CD14-positive monocyte (primary cell): Measurements from ENCODE around the gene FAM13A. TPM values are rescaled to one million over a fixed set of nuclear protein-coding genes. Genes with fewer than 3 reads are reported as not detected.
A peak's percentile ranks its signal among the peaks of the same experiment; 100 is the strongest.

Experiments
- DNase-seq, 3 donors: peaks; one replicate each; pipeline ENCODE4 v3.0.0-alpha.2; 2011 to 2022
- H2AFZ ChIP-seq: 2 replicates; pipeline ENCODE4 v1.6.0; 2012; ENCODE audit warnings: mild to moderate bottlenecking, low read depth, low read length, inconsistent platforms; ENCODE audit not compliant: insufficient read depth, poor library complexity, severe bottlenecking
- H3K27ac ChIP-seq, 2 donors: 1 replicate in 1 of 2; 2 replicates in 1 of 2; pipeline ENCODE4 v1.5.1; 2012 to 2013; ENCODE audit warnings: low read length in 2 of 2, control low read depth in 1 of 2, inconsistent platforms in 1 of 2, low read depth in 1 of 2, mild to moderate bottlenecking in 1 of 2
- H3K27me3 ChIP-seq, 2 donors: one replicate each; pipeline versions ENCODE4 v1.6.0 to v1.6.1; 2011 to 2013; ENCODE audit warnings: low read length in 2 of 2; ENCODE audit not compliant: control insufficient read depth in 2 of 2, insufficient read depth in 2 of 2
- H3K36me3 ChIP-seq, 2 donors: replicated peaks in 1 of 2; 1 replicate in 1 of 2; 2 replicates in 1 of 2; pipeline versions ENCODE4 v1.5.1 to v1.6.1; 2012 to 2013; ENCODE audit warnings: low read length in 2 of 2, control low read depth in 1 of 2, inconsistent platforms in 1 of 2, mild to moderate bottlenecking in 1 of 2; ENCODE audit not compliant: insufficient read depth in 2 of 2, control insufficient read depth in 1 of 2
- H3K4me1 ChIP-seq, 2 donors: 1 replicate in 1 of 2; 2 replicates in 1 of 2; pipeline versions ENCODE4 v1.5.1 to v1.6.1; 2012 to 2013; ENCODE audit warnings: low read length in 2 of 2, control low read depth in 1 of 2, inconsistent platforms in 1 of 2, mild to moderate bottlenecking in 1 of 2, moderate library complexity in 1 of 2; ENCODE audit not compliant: insufficient read depth in 2 of 2, control insufficient read depth in 1 of 2
- H3K4me2 ChIP-seq: replicated peaks from 2 replicates; pipeline ENCODE3; 2012; ENCODE audit warnings: low read length, moderate library complexity, mild to moderate bottlenecking; ENCODE audit not compliant: poor library complexity, severe bottlenecking; ENCODE audit errors: extremely low read depth
- H3K4me3 ChIP-seq, 3 experiments: fragments of 200-600 bp in 1 of 3; sonication (generic) in 1 of 3; replicated peaks in 1 of 3; 1 replicate in 2 of 3; 2 replicates in 1 of 3; pipeline ENCODE4 v1.5.1; 2011 to 2013; ENCODE audit warnings: low read length in 3 of 3, mild to moderate bottlenecking in 3 of 3, control low read depth in 2 of 3, low read depth in 2 of 3, inconsistent platforms in 1 of 3, moderate library complexity in 1 of 3
- H3K79me2 ChIP-seq: 2 replicates; pipeline ENCODE4 v1.6.0; 2012; ENCODE audit warnings: mild to moderate bottlenecking, control low read depth, inconsistent platforms, low read length, moderate library complexity; ENCODE audit not compliant: insufficient read depth
- H3K9ac ChIP-seq: 2 replicates; pipeline ENCODE4 v1.6.0; 2017; ENCODE audit warnings: low read length, mild to moderate bottlenecking; ENCODE audit not compliant: insufficient read depth, poor library complexity, severe bottlenecking
- H3K9me3 ChIP-seq, 2 donors: replicated peaks in 1 of 2; 1 replicate in 1 of 2; 2 replicates in 1 of 2; pipeline versions ENCODE4 v1.5.1 to v1.6.1; 2012 to 2013; ENCODE audit warnings: low read length in 2 of 2, control low read depth in 1 of 2; ENCODE audit not compliant: control insufficient read depth in 1 of 2, insufficient read depth in 1 of 2
- H4K20me1 ChIP-seq: 2 replicates; pipeline ENCODE4 v1.6.0; 2012; ENCODE audit warnings: mild to moderate bottlenecking, low read length, control low read depth, moderate library complexity; ENCODE audit not compliant: insufficient read depth
- H3K27ac Mint-ChIP-seq, 7 donors: one replicate each; pipeline ENCODE4 v1.8.0; 2020; ENCODE audit warnings: mild to moderate bottlenecking in 7 of 7, mixed read lengths in 7 of 7, moderate library complexity in 6 of 7, inconsistent platforms in 2 of 7
- H3K27me3 Mint-ChIP-seq, 3 donors: one replicate each; pipeline ENCODE4 v1.8.0; 2021 to 2022; ENCODE audit warnings: low read depth in 3 of 3, mild to moderate bottlenecking in 3 of 3, mixed read lengths in 3 of 3, moderate library complexity in 3 of 3, inconsistent platforms in 1 of 3
- H3K36me3 Mint-ChIP-seq, 2 donors: one replicate each; pipeline ENCODE4 v1.8.0; 2020; ENCODE audit warnings: mixed read lengths in 2 of 2, inconsistent platforms in 1 of 2, mild to moderate bottlenecking in 1 of 2
- H3K4me1 Mint-ChIP-seq: one replicate; pipeline ENCODE4 v1.8.0; 2020; ENCODE audit warnings: mild to moderate bottlenecking, mixed read lengths
- H3K4me3 Mint-ChIP-seq, 2 donors: one replicate each; pipeline ENCODE4 v1.8.0; 2020; ENCODE audit warnings: mild to moderate bottlenecking in 2 of 2, mixed read lengths in 2 of 2, moderate library complexity in 1 of 2
- H3K9me3 Mint-ChIP-seq, 7 donors: one replicate each; pipeline ENCODE4 v1.8.0; 2020 to 2022; ENCODE audit warnings: mixed read lengths in 7 of 7, mild to moderate bottlenecking in 6 of 7, moderate library complexity in 6 of 7, inconsistent platforms in 2 of 7
- WGBS: methylation state at CpG from one replicate; pipeline ENCODE4 v1.1.5; 2013; ENCODE audit warnings: missing lambda C conversion rate; ENCODE audit not compliant: insufficient coverage; 5-methylcytosine and 5-hydroxymethylcytosine counted together
- intact Hi-C, 2 donors: fragments of 100-400 bp; cut with micrococcal nuclease; formaldehyde crosslinking; loops; one replicate each; pipeline versions ENCODE4 v1.15.0 to v1.15.1; 2023
- polyA plus RNA-seq, 3 donors: library from polyadenylated mRNA; depleted of rRNA in 1 of 3; unstranded in 2 of 3; stranded (reverse) in 1 of 3; fragments of 300-500 nt in 2 of 3; fragments of >200 nt in 1 of 3; fragmentation: Illumina TruSeq in 2 of 3; gene quantifications; 1 replicate in 2 of 3; 2 replicates in 1 of 3; pipeline ENCODE4 v1.2.3, GENCODE V29; 2012 to 2021
- TF ChIP-seq, protein P1 (sequence below): fragments of 200-600 bp; IDR thresholded peaks from one replicate; pipeline ENCODE4 v1.8.0; 2022; ENCODE audit warnings: antibody characterized with exemption, mild to moderate bottlenecking

The FAM13A gene
- polyA plus RNA-seq, 3 donors = 5.3 to 20.0 (median 6.5) TPM

- Histone ChIP-seq H3K4me2 (no peak overlapping the region), H3K4me3 (no peak overlapping the region), H3K27me3 (no peaks in the 10 kb centered on the region), H3K36me3 (peaks cover 82 to 84% of the 10 kb centered on the region in 2 donors), H4K20me1 (peaks cover 17% of the 10 kb centered on the region), H3K79me2 (no peaks in the 10 kb centered on the region), H3K27ac (no peak overlapping the region), H2AFZ (no peak overlapping the region), H3K9me3 (no peaks in the 10 kb centered on the region), H3K4me1 (no peaks in the 10 kb centered on the region), H3K9ac (no peak overlapping the region)
- H3K4me1 Mint-ChIP-seq = no peaks in the 10 kb centered on the region
- WGBS = no CpG with 5 or more reads among the region's 1 CpG
- peak overlapping the region in 1 of 7 donors; percentile 64 for H3K27ac Mint-ChIP-seq
- peaks cover 66 to 70% of the 10 kb centered on the region in 2 donors for H3K36me3 Mint-ChIP-seq
- no peak for DNase-seq
- H3K4me3 Mint-ChIP-seq = no peak overlapping the region
- intact Hi-C loops = no loop called here
- TF ChIP-seq, protein P1, sequence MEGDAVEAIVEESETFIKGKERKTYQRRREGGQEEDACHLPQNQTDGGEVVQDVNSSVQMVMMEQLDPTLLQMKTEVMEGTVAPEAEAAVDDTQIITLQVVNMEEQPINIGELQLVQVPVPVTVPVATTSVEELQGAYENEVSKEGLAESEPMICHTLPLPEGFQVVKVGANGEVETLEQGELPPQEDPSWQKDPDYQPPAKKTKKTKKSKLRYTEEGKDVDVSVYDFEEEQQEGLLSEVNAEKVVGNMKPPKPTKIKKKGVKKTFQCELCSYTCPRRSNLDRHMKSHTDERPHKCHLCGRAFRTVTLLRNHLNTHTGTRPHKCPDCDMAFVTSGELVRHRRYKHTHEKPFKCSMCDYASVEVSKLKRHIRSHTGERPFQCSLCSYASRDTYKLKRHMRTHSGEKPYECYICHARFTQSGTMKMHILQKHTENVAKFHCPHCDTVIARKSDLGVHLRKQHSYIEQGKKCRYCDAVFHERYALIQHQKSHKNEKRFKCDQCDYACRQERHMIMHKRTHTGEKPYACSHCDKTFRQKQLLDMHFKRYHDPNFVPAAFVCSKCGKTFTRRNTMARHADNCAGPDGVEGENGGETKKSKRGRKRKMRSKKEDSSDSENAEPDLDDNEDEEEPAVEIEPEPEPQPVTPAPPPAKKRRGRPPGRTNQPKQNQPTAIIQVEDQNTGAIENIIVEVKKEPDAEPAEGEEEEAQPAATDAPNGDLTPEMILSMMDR = no peak
- peaks cover 0 to 2% (median 0%) of the 10 kb centered on the region in 3 donors for H3K27me3 Mint-ChIP-seq
- no peaks in the 10 kb centered on the region for H3K9me3 Mint-ChIP-seq
Observed at GRCh38 chr4:88786011-88786410, 271.0 kb downstream of the FAM13A start.

GRCh38 chr4:88780389-88780788, 276.6 kb downstream of the FAM13A start:
- H4K20me1 ChIP-seq = peaks cover 3% of the 10 kb centered on the region
- H3K36me3 ChIP-seq = peaks cover 61 to 81% of the 10 kb centered on the region in 2 donors
- Mint-ChIP-seq H3K9me3 (no peaks in the 10 kb centered on the region), H3K36me3 (peaks cover 35 to 36% of the 10 kb centered on the region in 2 donors), H3K4me1 (no peaks in the 10 kb centered on the region), H3K27me3 (peaks cover 0 to 2% (median 0%) of the 10 kb centered on the region in 3 donors), H3K27ac (no peak overlapping the region), H3K4me3 (no peak overlapping the region)
- H3K4me3 ChIP-seq = no peak overlapping the region
- H3K79me2 ChIP-seq = no peaks in the 10 kb centered on the region
- 100% methylated on average over 1 of the region's 1 CpG for WGBS
- H3K4me1 ChIP-seq = no peaks in the 10 kb centered on the region
- intact Hi-C loops = no loop called here
- H2AFZ ChIP-seq = no peak overlapping the region
- no peak overlapping the region for H3K27ac ChIP-seq
- no peaks in the 10 kb centered on the region for H3K27me3 ChIP-seq
- no peaks in the 10 kb centered on the region for H3K9me3 ChIP-seq
- no peak overlapping the region for H3K9ac ChIP-seq
- no peak for DNase-seq
- TF ChIP-seq, protein P1 = no peak
- no peak overlapping the region for H3K4me2 ChIP-seq
